8988T (cell line): ENCODE results near the gene PIAS1.
"Not testable (repeated sequence)": the region's sequence is repeated elsewhere in the genome, so short reads cannot be mapped to it uniquely, and the experiment has no call there.

Experiments
- DNase-seq: peaks from one replicate; pipeline ENCODE4 v3.0.0; 2011

Gene PIAS1

DNA sequence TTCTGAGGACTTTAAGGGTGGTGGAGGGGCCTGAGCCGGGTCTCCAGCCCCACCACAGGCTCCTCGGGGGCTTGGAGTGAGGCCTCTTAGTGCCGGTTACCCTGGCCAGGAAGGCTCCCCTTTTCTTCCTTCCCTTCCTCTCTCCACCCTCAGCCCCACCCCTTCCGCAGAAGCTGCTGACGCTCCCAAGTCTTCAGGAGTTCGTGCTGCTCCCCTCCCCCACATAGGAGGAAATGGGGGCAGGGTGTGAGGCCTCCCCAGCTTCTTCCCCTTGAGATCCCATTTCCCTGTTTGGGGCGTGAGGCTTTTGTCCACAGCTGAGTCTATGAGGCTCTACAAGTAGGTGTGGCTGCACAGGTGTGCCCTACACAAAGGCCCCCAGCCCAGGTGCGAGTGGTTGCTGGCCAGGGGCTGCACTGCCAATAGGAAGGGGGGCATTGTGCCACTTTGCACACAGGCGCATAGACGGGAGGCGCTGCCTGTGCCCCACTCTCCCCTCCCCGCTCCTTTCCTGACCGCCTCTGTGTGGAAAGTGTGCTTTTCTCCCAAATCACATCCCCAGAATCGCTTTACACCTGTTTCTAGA, 151.9 kb downstream of the PIAS1 start:
- DNase-seq, result no peak

- no peak for DNase-seq
These were observed 152.6 kb downstream of the PIAS1 start for GRCh38 chr15:68206711-68207151.

DNA sequence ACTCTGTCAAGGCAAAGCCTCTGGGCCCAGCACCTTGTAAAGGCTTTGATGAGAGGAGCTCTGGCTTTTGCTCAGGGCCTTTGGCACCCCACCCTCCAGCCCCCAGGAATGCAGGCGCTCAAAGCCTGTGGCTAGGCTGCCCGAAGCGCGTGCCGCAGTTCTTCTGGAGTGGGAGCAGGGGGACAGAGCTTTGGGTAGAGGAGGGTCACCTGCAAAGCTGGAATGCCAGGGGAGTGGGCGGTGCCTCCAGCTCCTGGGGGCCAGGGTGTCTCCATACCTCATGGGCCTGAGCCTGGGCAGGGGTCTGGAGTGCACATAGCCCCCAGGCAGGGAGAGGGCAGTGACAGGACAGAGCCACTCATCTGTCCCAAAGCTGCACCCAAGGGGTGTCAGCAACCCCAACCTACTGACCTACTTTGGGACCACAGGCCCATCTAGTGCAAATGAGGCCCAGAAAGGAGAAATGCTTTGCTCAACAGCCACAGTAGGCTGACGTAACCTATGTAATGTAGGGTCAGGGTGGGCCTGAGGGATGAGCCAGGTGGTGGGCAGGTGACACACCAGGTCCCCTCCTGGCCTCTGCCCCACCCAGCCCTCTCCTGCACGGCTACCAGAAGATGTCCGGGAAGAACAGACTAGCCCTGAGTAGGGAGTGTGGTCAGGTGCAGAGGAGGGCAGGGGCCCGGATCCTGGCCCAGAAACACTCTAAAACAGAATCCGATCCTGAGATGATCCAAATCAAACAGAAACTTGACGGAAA, 153.2 kb downstream of the PIAS1 start:
- DNase-seq, result no peak

DNA sequence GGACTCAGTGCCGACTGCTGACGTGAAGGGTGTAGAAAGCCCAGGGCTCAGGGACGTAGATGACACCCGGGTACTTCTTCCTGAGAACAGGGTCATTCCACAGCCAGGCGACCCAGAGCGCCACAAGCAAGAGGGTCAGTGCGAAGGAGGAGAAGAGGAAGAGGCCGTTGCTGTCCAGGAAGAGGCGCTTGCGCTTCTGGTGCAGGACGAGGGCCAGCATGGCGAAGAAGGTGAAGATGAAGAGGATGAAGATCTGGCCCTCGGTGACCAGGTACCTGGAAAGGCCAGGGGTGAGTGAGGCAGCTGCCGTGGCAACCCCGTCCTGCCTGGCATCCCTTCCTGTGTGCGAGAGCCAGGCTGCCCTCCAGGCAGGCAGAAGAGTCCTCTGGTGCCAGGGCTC, 154.0 kb downstream of the PIAS1 start:
- DNase-seq, result no peak

- DNase-seq, result no peak
These were observed 154.6 kb downstream of the PIAS1 start for GRCh38 chr15:68208636-68209240.

GRCh38 chr15:68209272-68209671, 155.2 kb downstream of the PIAS1 start:
- DNase-seq, result no peak

- no peak for DNase-seq
These were observed 155.8 kb downstream of the PIAS1 start for GRCh38 chr15:68209735-68210408.

DNA sequence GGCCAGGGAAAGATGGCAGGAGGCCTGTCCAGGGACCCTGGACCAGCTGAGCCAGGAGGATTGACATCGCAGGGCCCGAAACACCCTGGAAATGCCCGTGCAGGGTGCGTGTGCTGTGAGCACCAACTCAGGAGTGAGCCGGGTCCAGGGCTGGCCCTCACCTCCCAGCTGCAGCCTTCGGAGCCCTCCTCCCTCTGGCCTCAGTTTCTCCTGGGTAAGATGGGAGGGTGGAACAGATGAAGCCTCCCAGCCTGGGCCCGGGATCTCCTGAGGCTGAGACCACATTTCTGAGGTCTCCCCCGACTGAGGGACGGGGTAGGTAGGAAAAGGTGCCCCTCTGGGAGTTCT, 156.3 kb downstream of the PIAS1 start:
- no peak for DNase-seq

GRCh38 chr15:68210821-68211655, 156.9 kb downstream of the PIAS1 start:
- DNase-seq, result peak; percentile 56

- DNase-seq, result no peak
These were observed 157.7 kb downstream of the PIAS1 start for GRCh38 chr15:68211656-68212320.

DNA sequence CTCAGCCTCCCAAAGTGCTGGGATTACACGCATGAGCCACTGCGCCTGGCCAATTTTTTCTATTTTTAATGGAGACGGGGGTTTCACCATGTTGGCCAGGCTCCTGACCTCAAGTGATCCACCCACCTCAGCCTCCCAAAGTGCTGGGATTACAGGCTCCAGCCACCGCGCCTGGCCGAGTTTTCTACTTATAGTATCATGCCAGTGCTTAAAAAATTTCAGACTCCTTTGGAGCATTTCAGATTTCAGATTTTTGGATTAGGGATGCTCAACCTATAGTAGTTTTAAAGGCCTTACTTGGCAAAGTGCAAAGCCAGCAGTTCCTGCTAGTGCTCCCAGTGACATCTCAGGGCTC, 159.4 kb downstream of the PIAS1 start:
- DNase-seq, result not testable (repeated sequence)

- DNase-seq, result no peak
These were observed 160.1 kb downstream of the PIAS1 start for GRCh38 chr15:68213991-68214837.

GRCh38 chr15:68214838-68215254, 160.7 kb downstream of the PIAS1 start:
- DNase-seq, result no peak

DNA sequence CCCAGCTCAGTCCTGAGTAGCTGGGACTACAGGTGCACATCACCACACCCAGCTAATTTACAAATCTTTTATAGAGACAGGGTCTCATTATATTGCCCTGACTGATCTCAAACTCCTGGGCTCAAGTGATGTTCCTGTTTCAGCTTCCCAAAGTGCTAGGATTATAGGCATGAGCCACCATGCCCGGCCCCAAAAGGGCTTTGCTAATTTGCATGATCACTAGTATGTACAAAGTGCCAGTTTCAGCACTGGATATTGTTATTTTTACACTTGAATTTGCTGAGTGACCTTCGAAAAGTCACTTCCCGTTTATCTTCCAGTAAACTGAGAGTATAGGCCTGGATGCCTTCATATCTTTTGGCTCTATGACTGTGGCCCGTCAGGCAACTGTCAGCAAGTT, 163.2 kb downstream of the PIAS1 start:
- DNase-seq, result no peak

DNA sequence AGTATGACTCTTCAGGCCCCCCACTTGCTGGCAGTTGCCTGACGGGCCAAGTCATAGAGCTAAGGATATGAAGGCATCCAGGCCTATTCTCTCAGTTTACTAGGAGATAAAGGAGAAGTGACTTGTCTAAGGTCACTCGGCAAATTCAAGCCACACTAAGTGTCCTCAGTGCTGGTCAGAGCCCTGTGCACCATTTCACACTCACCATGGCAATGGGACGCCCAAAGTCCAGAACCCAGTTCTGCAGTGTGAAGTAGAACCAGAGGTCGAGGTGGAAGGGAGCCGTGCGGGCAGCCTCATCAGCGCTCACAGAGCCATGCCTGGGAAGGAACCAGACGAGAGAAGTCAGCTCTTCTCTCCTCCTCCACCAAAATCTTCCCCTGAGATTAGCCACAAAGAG, 164.2 kb downstream of the PIAS1 start:
- DNase-seq, result no peak

DNA sequence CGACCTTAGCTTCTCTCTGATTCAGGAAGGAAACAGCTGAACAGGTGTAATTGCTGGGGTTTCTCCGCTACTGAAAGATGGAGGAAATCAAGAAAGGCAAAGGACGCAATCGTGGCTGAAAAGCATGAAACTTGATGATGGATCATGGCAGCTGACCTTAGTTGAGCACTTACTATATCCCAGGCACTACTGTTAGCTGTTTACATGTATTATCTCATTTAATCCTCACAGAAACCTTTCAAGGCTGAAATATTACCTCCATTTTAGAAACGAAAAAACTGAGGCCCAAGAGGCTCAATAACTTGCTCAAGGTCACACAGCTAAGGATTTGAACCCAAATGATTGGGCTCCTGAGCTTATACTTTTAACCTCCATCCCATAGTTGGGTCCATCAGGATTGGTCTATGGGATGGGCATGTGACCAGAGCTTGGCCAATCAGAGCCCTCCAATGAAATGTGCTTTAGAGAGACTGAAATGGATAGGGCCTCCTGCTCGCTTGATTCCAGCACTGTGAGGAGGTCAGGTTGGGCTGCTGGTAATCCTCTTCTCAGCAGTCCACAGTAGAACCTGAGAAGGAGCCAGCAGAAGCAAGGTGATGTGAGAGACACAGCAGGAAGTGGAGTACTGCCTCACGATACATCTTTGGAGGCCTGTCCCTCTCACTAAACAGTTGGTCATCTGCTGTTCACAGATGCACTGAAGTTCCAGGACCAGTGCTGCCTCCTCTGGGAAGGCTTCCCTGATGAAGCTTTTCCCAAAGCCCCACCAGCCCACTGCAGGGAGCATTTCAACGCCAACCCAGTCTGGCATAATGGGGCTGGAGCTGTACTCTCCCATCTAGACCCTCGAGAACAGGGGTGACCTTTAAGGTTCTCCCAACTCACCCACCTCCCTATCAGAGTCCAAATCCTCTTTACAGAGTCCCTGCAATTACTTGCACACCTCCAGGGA, 165.0 kb downstream of the PIAS1 start:
- no peak for DNase-seq

DNA sequence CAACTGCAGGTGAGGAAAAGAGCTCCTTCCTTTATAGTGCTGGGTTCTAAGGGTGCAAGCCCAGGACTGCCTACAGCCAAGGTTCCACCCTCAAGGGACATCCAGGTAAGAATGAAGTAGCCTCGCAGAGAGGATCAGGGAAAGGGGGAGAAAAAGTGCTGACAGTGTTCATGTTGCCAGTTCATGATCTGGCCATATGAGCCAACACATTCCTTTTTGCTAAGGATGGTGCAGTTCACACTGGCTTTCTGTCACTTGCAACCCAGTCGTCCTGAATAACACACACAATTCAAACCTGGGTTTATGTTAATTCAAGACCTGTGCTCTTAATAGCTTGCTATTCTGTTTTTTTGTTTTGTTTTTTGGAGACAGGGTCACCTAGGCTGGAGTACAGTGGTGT, 166.4 kb downstream of the PIAS1 start:
- DNase-seq, result no peak

GRCh38 chr15:68220967-68221366, 166.9 kb downstream of the PIAS1 start:
- no peak for DNase-seq

DNA sequence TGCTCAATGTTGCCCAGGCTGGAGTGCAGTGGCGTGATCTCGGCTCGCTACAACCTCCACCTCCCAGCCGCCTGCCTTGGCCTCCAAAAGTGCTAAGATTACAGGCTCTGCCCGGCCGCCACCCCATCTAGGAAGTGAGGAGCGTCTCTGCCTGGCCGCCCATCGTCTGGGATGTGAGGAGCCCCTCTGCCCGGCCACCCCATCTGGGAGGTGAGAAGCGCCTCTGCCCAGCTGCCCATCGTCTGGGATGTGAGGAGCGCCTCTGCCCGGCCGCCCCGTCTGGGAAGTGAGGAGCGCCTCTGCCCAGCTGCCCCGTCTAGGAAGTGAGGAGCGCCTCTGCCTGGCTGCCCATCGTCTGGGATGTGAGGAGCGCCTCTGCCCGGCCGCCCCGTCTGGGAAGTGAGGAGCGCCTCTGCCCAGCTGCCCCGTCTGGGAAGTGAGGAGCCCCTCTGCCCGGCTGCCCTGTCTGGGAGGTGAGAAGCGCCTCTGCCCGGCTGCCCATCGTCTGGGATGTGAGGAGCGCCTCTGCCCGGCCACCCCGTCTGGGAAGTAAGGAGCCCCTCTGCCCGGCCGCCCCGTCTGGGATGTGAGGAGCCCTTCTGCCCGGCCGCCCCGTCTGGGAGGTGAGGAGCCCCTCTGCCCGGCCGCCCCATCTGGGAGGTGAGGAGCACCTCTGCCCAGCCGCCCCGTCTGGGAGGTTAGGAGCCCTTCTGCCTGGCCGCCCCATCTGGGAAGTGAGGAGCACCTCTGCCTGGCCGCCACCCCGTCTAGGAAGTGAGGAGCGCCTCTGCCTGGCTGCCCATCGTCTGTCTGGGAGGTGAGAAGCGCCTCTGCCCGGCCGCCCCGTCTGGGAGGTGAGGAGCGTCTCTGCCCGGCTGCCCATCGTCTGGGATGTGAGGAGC, 167.7 kb downstream of the PIAS1 start:
- DNase-seq, result not testable (repeated sequence)
